HG02885 (cell line): ENCODE data around the gene STK32B.

ENCODE experiments used
- ATAC-seq: cut with Tn5 transposase; IDR thresholded peaks from one replicate; pipeline ENCODE4 v1.9.1; 2021; ENCODE audit warnings: mild to moderate bottlenecking; ENCODE audit not compliant: unreplicated experiment, poor library complexity

The STK32B gene

DNA sequence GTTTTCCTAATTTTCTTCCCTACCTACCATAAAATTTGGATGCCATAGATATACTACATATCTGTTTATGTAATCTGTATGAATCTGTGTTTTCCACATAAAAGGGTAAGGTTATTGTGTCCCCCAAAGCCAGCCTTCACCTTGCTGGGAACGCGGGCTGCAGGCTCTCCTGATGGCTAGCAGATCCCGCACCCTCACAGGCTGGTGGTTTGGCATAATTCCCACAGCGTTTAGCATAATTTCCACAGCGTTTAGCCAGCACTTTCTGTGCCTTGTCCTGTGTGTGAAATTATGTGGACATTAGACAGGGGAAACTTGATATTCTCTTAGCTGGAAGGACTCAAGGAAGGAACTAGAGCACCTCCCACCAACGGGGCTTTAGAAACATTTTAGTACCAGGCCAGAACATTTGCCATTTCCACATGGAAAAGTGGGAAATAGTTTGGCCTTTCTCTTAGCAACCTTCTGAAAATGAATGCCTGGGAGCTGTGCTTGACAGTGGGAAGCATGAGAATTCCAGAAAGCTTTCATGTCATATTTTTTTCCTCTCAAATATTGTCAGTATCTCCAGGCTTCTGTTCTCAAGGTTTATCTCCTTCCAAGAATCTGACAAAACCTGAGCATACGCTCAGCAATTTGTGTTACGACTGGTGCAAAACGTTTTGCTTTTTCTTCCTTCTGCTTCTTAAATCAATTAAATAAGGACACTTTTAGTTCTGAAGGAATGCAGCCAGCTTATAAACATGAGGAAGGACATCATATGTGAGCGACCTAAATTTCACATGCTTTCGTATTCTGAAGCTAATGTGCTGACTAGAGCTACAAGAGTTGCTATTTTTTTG lies 67.9 kb downstream of the STK32B start:
- ATAC-seq: no peak

DNA sequence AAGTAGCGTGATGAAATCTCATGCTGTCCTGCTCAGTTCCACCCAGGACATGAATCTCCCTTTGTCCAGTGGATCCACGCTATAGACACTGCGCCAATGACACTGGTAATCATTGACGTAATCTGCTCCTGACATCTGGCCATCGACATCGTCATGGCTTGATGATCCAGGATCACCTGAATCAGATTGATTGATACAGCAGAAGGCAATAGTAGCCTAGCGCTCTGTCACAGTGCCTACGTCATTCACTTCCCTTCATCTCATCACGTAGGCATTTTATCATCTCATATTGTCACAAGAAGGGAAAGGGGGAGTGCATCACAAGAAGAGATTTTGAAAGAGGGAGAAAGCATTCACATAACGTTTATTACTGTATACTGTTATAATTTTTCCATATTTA lies 68.8 kb downstream of the STK32B start:
- ATAC-seq: no peak

DNA sequence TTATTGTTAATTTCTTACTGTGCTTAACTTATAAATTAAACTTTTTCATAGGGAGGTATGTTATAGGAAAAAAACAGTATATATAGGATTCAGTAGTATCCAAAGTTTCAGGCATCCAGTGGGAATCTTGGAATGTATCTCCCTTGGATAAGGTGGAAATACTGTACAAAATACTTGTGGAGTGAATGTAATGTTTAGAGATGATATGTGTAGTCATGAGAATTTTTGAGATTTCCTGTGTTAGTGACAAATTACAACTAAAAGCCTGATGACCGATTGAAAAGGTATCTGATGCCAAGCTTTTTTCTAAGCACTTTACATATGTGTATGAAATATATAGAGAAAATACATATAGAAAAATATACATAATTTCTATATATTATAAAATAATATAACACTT lies 69.2 kb downstream of the STK32B start:
- no peak for ATAC-seq

DNA sequence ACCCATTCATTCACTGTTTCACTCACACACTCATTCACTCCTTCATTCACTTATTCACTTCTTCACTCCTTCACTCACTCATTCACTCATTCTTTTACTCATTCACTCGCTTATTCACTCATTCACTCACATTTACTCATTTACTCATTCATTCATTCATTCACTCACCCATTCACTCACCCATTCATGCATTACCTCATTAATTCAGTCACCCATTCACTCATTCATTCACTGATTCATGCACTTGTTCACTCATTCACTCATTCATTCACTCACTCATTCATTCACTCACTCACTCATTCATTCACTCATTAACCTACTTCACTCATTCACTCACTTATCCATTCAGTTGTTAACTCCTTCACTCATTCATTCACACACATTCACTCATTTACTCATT lies 70.8 kb downstream of the STK32B start:
- ATAC-seq: no peak

DNA sequence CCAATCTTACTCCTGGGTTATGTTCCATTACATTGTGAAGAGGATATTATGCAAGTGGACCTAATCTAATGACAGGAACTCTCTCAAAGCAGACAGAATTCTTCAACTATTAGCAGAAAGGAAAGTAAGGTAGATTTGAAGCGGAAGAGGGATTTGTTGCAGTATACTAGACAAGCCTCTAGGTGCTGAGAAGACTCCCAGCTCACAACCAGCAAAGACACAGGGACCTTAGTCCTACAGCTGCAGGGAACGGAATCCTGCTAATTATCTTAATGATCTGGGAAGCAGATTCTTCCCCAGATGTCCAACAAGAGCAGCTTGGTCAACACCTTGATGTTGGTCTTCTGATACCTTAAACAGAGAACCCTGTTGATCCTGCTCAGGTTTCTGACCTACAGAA lies 73.6 kb downstream of the STK32B start:
- no peak for ATAC-seq

DNA sequence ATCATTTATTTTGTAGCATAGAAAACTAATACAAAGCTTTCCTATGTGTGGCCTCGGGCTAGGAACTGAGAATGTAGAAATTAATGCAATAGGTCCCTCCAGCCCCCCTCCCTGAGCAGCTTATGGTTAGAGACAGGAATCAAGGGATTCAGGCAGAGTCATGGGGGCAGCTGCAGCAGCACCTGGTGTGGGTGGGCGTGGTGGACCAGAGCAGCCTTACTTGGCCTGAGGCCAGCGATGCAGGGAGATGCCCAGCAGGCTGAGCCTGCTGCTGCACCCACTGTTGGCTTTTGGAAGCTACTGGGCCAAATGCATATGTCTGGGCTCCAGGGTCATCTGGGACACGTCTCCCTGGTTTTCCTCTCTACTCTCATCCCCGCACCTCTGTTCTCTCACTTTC lies 74.0 kb downstream of the STK32B start:
- ATAC-seq: no peak

DNA sequence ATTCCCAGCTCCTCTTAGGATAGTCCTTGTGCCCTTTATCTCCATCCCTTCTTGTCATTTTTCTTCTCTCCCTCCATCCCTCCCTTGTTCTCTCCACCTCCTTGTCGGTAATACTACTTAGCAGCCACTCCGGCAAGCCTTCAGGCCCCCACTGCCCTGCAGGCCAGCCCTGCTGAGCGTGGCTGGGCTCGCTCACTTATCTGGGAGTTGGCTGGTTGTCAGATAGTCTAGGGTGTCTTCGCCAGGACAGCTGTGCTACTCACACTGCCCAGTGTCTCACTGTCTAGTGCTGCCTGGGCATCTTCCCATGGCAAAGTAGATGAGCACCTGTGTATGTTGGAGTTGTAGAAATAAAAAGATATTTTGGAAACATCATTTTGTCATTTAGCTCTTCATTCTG lies 75.0 kb downstream of the STK32B start:
- no peak for ATAC-seq

DNA sequence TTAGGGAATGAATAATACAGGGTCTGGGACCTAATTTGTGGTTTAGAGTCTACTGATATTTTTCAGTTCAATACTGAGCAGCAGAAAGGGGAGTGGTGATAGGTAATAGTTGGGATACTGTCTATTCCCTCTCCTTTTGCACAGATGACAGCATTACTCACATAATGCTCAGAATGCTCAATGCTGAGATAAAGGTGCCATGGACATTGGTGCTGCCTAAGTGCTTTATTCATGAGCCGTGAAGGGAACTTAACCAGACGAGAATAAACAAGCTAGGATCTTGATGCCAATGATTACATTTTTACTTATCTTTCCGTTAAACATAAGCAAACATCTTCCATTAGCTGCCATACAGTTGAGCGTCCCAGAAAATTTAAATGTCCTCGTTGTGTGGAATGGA lies 75.6 kb downstream of the STK32B start:
- ATAC-seq: no peak

DNA sequence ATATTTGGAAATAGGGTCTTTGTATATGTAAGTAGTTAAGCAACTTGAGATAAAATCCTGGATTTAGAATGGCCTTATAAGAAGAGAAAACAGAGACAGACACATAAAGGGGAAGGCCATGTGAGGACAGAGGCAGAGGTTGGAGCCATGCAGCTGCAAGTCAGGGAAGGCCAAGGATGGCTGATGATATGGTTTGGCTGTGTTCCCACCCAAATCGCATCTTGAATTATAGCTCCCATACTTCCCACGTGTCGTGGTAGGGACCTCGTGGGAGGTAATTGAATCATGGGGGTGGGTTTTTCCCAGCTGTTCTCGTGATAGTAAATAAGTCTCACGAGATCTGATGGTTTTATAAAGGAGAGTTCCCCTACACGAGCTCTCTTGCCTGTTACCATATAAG lies 76.3 kb downstream of the STK32B start:
- no peak for ATAC-seq

DNA sequence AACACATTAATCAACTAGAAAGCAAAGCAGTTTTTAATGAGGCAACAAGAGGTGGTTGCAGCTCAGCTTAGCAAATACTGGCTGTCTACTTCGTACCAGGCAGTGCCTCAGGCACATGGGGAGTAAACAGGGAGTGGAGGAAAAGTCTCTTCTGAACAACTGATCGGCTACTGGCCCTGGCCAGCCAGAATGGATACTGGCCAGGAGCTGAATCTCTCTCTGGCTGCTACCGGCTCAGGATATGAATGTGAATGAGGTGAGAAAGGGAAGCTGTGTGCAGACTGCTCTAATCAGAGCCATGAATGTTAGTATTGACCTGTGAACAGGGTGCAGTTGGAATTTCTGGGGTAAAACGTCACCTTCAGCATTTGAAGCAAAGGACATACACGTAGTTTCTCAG lies 77.3 kb downstream of the STK32B start:
- no peak for ATAC-seq

DNA sequence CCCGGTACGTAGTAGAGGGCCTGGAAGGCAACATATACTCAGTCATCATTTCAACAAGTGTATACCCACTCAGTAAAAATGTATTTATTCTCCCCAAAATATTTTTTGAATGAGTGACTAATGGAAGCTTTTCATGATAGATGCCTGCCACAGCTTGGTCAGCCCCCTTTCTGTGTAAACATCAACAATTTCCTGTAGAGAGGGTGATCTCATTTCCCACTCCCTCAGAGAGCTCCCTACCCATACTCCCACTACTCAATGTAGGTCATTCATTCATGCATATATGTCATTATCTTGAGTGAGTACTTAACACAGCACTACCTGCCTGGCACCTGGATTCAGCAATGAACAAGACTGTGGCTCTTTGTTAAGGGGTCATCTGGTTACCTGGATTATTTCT lies 81.9 kb downstream of the STK32B start:
- ATAC-seq: no peak

DNA sequence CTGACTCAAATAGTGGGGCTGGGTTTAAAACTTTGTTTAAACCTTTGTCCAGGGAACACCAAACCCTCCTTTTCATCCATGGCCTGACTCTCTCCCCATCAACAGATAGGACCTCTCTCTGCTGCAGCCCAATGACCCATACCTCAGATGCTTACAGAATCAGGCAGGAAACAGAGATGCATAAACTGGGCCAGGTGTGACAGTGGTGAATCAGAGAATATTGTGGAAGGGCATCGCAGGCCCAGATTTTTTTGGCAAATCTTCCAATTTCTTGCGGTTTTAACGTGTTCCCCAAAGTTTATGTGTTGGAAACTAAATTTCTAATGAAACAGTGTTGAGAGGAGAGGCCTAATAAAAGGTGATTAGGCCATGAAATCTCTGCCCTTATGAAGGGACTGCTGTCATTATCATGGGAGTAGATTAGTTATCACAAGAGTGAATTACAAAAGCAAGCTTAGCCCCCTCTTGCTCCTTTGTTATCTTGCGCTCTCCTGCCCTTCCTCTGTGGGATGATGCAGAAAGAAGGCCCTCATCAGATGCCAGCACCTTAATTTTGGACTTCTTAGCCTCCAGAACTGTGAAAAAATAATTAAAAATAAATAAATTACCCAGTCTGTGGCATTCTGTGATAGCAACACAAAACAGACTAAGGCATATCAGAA lies 82.8 kb downstream of the STK32B start:
- ATAC-seq: no peak

DNA sequence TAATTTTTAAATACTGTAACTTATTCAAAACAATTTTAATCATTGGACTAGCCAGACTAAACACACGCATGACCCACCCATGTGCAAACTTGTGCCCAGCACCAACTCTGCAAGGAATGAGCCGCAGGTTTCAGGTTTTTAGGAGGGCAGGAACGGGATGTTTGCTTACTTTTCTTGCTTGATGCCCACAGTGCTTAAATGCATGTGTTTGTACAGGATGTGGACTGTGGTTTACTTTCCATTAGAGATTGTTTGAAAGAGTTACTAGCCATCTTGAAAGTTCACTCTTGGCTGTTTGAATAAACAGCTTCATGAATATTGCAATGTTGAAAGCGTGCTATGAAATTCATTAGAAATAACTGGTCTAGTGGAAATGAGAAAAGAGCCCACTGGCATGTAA lies 83.3 kb downstream of the STK32B start:
- no peak for ATAC-seq

DNA sequence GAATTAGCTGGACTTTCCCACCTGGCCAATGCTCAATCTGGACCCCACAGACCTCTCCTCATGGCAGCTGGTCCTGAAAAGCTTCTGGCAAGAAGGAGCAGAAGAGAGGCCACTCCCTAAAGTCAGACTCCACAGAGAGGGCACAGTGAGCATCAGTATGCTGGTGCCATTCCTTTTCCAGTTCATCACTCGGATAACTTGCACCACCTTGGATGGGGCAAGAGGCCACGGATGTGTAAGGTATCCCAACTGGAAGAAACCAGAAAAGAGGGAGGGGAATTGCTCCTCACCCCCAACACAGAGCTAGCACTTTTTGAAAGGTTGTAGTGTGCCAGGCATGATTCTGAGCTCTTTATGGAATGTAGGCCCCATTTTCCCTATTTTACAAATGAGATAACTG lies 85.9 kb downstream of the STK32B start:
- no peak for ATAC-seq

DNA sequence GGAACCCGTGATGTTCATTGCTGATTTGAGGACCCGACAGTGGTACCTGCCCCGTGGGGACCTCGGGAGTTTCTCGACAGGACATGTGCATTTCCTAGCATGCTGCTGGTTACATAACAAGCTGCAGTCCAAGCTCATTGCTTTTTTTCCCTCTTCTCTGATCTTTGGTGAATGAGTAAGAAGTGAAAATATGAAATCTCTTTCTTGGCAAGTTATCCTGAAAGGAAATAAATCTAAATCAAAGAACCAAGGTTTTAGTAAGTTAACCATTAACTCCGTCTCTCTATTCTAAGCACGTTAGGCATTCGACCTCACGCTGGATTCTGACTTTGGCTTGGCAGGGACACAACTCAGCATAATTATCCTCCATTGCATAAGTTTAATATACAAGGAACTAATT lies 86.6 kb downstream of the STK32B start:
- no peak for ATAC-seq

DNA sequence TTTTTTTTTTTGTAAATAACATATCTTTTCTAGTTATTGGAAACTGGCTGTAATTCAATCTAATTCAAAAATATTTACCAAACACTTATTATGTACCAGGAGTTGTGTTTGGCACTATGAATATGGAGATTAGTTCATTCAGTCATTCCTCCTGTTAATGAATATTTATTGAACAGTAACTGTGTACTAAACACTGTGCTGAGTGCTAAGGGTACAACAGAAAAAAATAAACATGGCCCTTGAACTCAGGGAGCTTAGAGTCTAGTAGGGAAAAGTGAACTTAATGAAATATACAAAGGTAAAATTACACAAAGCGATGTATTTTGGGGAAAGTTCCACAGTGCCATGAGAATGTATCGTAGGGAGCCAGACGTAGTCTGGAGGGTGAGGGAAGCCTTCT lies 87.1 kb downstream of the STK32B start:
- no peak for ATAC-seq

DNA sequence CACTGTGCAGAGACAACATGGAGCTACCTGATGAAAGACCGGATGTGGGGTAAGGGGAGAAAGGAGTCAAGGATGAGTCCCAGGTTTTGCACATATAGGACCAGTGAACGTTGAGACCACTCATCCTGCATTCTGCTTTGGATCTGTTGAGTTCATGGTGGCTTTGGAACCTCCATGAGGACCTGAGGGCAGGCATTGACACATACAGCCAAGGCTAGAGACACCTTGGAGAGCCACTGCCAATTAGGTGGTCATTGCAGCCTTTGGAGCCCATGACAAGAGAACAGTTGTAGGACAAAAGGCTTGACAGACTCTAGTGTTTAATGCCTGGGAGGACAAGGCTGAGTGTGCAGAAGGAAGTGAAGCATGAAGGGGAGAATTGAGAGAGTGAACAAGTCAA lies 87.9 kb downstream of the STK32B start:
- no peak for ATAC-seq

DNA sequence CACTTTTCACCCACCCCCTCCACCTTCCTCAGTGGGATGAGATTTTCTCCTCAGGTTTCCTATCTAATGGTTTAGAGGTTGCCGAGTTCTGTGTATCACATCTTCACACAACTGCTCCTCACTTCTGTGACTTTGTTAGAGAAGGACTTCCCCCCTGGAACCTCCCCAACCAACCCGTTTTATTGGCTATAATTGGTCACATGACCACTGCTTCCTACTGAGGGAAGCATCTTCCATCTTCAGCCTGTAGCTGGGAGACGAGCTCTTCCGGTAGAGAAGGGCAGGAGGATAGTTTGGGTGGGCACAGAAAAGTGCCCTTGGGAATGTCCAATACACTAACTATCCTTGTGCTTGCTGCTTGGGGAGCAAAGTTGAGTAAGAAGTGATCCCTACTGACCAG lies 90.5 kb downstream of the STK32B start:
- no peak for ATAC-seq

DNA sequence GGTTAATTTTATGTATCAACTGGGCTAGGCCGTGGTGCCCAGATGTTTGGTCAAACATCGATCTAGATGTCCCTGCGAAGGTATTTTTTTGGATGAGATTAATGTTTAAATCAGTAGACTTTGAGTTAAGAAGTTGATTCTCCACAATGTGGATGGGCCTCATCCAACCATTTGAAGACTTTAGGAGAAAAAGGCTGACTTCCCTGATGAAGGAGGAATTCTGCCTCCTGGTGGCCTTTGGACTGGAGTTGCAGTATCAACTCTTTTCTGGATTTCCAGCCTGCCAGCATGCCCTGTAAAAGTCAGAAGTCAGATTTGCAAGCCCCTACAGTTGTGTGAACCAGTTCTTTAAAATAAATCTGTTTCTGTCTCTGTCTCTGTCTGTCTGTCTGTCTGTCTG lies 91.4 kb downstream of the STK32B start:
- no peak for ATAC-seq

DNA sequence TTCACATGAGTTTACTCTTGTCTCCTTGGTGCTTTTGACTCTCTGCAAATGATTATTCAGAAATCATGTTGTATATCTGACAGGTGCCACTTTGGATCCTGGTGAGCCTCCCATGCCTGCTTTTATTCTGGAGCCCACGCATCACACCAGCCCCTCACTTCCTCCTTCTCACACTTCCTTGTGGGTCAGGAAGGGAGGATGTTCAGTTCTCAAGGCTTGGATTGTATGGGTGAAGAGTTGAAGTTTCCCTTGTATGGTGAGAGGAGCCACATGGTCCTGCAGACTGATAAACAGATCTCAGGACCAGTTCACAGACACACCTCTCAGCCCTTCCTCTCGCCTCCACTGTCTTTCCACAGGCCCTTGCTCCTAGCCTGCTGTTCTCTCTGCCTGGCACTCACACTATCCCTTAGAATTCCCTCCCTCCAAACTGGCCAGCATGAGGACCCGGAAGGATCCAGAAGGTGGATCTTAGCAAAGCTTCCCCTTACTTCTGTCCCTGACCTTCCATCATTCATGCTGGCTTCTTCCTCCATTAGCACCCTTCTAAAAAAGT lies 92.1 kb downstream of the STK32B start:
- no peak for ATAC-seq

DNA sequence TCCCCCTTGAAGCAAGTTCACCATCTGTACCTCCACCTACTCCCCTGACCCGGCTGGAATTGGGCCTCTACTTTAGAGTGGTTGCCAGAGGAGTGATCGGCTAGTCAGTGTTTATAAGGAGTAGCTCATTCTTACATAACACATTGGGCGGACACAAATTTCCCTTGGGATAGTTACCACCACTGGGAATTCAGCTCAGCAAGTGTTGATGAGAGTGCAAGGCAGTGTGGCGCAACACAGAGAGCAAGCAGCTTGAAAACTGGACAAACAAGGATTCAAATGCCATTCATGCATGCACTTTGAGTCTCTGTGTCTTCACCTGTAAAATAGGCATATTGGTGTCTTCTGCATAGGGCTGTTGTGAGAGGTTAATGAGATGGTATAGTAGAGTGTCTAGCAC lies 92.7 kb downstream of the STK32B start:
- no peak for ATAC-seq

DNA sequence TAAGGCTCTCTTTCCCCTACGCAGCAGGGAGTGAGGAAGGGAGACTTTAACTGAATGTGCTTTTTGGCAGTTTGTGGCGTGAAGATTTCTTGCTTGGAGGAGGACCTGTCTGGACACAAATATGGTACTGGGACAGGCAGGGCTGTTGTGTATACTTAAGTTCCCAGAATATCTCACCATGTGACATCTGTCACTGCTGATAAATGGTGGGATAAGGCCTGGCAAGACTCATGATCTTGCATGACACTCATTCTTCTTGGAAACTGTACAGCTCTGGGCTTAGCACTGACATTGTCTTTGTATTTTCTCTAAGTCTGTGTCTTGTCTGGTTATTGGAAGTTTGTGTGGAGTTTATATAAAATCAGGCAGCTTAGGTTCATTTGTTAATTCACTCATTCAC lies 93.1 kb downstream of the STK32B start:
- no peak for ATAC-seq
